RWPE1 (cell line): Measurements from ENCODE around the gene HMX3.
A peak's percentile ranks its signal among the peaks of the same experiment; 100 is the strongest.

Experiments
- CTCF ChIA-PET: fragments of 350-600 bp; sonication (Branson Sonifier 250); formaldehyde crosslinking; extraction: SDS; loops from one replicate; lab custom pipeline; 2021; lab: Yijun Ruan, JAX
- POLR2A ChIA-PET: fragments of 400-600 bp; formaldehyde crosslinking; extraction: SDS; loops from one replicate; lab custom pipeline; 2020; ENCODE audit warnings: antibody characterized with exemption; ENCODE audit not compliant: low non-redundant PET; lab: Yijun Ruan, JAX
- DNase-seq: peaks from one replicate; pipeline ENCODE4 v3.0.0; 2012; ENCODE audit warnings: low spot score
- H3K27ac ChIP-seq: fragments of 450-650 bp; 2 replicates; pipeline ENCODE4 v1.5.1; 2017
- TF ChIP-seq, protein P1 (sequence below): fragments of 450-650 bp; conservative IDR thresholded peaks from 2 replicates; pipeline ENCODE4 v1.5.1; 2017; ENCODE audit warnings: low read depth, mild to moderate bottlenecking

Gene HMX3

DNA sequence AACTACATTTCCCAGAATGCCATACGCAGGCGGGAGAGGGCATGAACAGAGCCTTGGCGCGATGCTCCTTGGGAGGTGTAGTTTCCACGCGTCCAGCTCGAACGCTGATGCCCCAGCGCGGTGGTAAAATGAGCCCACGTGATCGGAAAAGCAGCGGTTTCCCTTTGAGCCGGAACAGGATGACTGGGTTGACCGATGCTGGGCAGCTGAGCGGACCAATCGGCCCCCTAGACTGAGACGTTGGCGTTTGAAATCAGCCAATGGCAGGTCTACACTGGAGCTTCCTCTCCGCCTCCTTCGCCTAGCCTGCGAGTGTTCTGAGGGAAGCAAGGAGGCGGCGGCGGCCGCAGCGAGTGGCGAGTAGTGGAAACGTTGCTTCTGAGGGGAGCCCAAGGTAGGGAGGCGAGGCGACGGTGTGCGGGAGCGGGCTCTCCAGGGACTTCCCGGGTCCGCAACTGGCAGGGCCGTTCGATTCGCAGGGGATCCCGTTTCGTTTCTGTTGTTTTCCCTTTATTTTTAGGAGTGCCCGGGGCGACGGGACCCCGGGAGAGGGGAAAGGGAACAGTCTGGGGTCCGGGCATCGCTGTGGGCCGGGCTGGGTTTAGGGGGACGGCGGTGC lies 18.4 kb downstream of the HMX3 start, which contains the start of gene BUB3:
Gene BUB3 (plus strand): TSS at position 311 of the 619 bp plus-strand sequence. CDS start 516 bp downstream, outside the sequence.
- H3K27ac ChIP-seq, result peak within 1 kb of the TSS; percentile 94
- TF ChIP-seq, protein P1, sequence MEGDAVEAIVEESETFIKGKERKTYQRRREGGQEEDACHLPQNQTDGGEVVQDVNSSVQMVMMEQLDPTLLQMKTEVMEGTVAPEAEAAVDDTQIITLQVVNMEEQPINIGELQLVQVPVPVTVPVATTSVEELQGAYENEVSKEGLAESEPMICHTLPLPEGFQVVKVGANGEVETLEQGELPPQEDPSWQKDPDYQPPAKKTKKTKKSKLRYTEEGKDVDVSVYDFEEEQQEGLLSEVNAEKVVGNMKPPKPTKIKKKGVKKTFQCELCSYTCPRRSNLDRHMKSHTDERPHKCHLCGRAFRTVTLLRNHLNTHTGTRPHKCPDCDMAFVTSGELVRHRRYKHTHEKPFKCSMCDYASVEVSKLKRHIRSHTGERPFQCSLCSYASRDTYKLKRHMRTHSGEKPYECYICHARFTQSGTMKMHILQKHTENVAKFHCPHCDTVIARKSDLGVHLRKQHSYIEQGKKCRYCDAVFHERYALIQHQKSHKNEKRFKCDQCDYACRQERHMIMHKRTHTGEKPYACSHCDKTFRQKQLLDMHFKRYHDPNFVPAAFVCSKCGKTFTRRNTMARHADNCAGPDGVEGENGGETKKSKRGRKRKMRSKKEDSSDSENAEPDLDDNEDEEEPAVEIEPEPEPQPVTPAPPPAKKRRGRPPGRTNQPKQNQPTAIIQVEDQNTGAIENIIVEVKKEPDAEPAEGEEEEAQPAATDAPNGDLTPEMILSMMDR, result no peak
- CTCF ChIA-PET, result interaction anchor here (0.7 to 1.5 kb wide), 4 partner anchors 9 to 1711 kb away, joined by 3 to 5 read pairs (median 4); no protein-coding TSS in a partner anchor
- DNase-seq, result peak; percentile 100
- POLR2A ChIA-PET, result interaction anchor here (0.6 kb wide), 1 partner anchor 18 kb away, joined by 3 read pairs; no protein-coding TSS in a partner anchor

DNA sequence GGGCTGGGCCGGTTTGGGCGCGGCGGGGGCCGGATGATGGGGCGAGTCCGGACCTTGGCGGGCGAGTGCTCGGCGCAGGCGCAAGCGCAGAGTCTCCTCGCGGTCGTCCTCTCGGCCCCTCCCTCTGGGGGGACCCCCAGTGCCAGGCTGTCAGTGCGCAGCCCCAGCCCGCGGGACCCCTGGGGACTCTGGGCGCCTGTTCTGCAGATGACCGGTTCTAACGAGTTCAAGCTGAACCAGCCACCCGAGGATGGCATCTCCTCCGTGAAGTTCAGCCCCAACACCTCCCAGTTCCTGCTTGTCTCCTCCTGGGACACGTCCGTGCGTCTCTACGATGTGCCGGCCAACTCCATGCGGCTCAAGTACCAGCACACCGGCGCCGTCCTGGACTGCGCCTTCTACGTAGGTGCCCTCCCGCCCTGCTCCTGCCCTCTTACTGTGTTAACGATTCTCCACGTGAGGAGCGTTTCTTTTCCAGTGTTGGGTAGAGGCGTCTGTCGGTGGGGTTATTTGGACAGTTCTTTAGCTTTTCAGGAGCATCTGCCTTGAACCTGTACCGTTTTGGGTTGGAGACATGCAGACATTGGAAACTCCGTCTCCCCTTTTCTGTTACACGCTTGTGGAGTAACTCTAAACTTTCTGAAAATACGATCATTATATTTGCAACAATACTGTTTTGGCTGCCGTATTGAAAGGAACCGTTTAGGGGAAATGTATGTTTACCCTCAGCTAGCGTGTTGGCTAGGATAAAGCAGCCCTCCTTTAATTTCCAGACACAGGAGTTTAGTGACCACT lies 19.1 kb downstream of the HMX3 start:
- CTCF ChIA-PET, result interaction anchor here (0.6 to 1.7 kb wide), 3 partner anchors 22 to 210 kb away, joined by 5 to 6 read pairs (median 5); no protein-coding TSS in a partner anchor
- TF ChIP-seq, protein P1, result no peak
- peak overlapping the region; percentile 94 for H3K27ac ChIP-seq
- DNase-seq, result peak; percentile 67
- POLR2A ChIA-PET, result no interaction called here

DNA sequence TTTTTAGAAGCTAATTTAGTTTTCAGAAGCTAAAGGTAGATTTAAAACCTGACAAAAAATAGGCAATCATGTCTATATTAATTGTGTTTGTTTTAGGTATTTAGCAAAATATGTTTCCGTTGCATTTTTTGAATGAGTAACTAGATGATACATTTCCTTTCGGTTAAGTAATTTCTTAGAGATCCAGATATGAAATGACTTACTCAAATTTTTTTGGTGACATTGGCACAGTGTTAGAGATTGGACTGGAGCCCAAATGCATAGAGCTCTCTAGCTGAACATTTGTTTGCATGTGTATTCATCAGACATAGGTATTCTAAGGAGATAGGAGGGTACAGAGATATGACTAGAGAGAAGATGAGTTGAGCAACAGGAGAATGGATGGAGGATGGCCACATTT lies 20.3 kb downstream of the HMX3 start:
- ChIA-PET POLR2A (no interaction called here), CTCF (interaction anchor here (0.7 to 1.7 kb wide), 3 partner anchors 113 to 336 kb away, joined by 5 to 6 read pairs (median 6); no protein-coding TSS in a partner anchor)
- no peak overlapping the region for H3K27ac ChIP-seq
- DNase-seq, result no peak
- TF ChIP-seq, protein P1, result no peak

DNA sequence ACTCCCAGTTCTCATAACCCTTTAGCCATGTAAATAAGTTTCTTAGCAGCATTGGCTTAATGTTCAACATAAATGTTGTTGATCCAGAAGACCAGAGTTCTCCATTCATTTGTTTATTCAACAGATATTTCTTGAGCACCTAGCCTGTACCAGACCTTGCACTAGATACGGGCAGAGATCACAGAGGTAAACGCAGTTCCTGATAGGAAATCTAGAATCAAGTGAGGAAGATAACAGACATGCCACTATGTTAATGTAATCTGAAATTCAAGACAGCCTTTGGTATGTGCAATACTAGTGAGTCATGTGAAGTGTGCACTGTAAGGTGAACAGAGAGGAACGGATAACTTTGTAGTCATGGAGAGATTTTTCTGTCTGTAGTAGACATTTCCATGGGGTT lies 21.4 kb downstream of the HMX3 start:
- ChIA-PET CTCF (no interaction called here), POLR2A (no interaction called here)
- TF ChIP-seq, protein P1, result no peak
- DNase-seq, result peak; percentile 68
- H3K27ac ChIP-seq, result no peak overlapping the region

DNA sequence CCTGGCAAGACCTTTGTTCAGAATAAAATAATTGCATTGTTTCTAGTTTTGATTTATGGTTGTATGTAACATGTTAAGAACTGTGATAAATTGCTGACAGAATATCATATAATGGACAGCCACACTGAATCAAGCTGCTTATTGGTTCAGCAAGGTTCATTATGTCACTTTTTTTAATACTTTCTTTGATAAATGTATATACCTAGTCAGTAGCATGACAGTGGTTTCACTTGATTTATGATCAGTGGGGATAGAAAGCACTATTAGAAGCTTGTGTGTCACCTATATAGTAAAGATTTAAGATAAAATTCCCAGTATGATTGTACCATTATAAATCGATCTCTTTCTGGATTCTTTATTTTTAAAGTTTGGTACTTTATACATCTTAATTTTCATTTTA lies 22.9 kb downstream of the HMX3 start:
- POLR2A ChIA-PET, result no interaction called here
- CTCF ChIA-PET, result interaction anchor here (0.6 kb wide), 2 partner anchors 229 to 355 kb away, joined by 3 read pairs; no protein-coding TSS in a partner anchor
- TF ChIP-seq, protein P1, result no peak
- DNase-seq, result no peak
- H3K27ac ChIP-seq, result no peak overlapping the region

DNA sequence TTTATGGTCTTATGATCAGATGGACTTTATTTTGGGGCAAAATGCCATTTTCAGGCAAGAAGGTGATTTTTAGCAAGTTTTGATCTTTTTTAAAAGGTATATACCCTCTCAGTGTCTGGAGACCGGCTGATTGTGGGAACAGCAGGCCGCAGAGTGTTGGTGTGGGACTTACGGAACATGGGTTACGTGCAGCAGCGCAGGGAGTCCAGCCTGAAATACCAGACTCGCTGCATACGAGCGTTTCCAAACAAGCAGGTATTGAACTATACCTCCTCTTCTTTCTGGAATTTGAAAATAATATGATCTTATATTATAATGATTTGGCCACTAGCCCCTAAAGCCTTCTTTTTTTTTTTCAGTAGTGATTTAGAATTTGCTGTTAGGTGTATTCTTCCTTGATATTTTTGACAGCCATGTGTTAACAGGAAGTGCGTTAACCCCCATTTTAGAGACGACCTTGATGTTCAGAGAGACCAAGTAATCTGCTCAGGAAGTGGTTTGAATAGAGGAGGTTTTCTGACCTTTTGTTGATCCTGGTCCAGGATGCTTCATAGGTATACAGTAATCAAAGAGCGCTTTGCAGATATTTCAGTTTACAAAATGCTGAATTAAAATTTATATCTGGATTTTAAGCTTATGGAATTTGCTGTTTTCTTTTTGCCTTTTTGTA lies 24.7 kb downstream of the HMX3 start:
- DNase-seq, result no peak
- no peak overlapping the region for H3K27ac ChIP-seq
- TF ChIP-seq, protein P1, result no peak
- POLR2A ChIA-PET, result no interaction called here
- CTCF ChIA-PET, result interaction anchor here (0.6 to 0.7 kb wide), 2 partner anchors 55 to 69 kb away, joined by 3 to 5 read pairs; no protein-coding TSS in a partner anchor
